H1 (cell line): ENCODE results near the gene TENT4B. TPM values are rescaled to one million over a fixed set of nuclear protein-coding genes. Genes with fewer than 3 reads are reported as not detected.

Source experiments
- CTCF ChIA-PET: fragments of 300-600 bp; sonication (Branson Sonifier 250); formaldehyde crosslinking; loops from one replicate; lab custom pipeline; 2021; ENCODE audit not compliant: partially characterized antibody; lab: Charles Lee
- POLR2A ChIA-PET: fragments of 300-600 bp; sonication (Branson Sonifier 250); formaldehyde crosslinking; loops from one replicate; lab custom pipeline; 2021; ENCODE audit warnings: inconsistent platforms; ENCODE audit not compliant: partially characterized antibody; lab: Charles Lee
- DNase-seq, 2 experiments: peaks; one replicate each; pipeline versions ENCODE4 v3.0.0 to v3.0.0-alpha.2; 2010 to 2022; ENCODE audit warnings: low spot score in 2 of 2, low read depth in 1 of 2, mixed read lengths in 1 of 2
- FAIRE-seq: peaks from 2 replicates; lab custom pipeline; 2011; peaks lifted over from hg19 to GRCh38; lab: Jason Lieb, UNC
- H2AFZ ChIP-seq: 2 replicates; pipeline ENCODE4 v1.8.1; 2012; ENCODE audit warnings: low read length, inconsistent platforms
- H2AK5ac ChIP-seq: 2 replicates; pipeline ENCODE4 v1.6.1; 2013; ENCODE audit warnings: low read depth, low read length
- H2BK120ac ChIP-seq: replicated peaks from 2 replicates; pipeline ENCODE3; 2013; ENCODE audit warnings: low read depth, low read length, inconsistent platforms
- H2BK12ac ChIP-seq: 2 replicates; pipeline ENCODE4 v1.6.1; 2013; ENCODE audit warnings: low read depth, low read length
- H2BK15ac ChIP-seq: 2 replicates; pipeline ENCODE4 v1.6.1; 2013; ENCODE audit warnings: low read length
- H2BK20ac ChIP-seq: 2 replicates; pipeline ENCODE4 v1.6.1; 2013; ENCODE audit warnings: low read length
- H2BK5ac ChIP-seq: 2 replicates; pipeline ENCODE4 v1.6.1; 2013; ENCODE audit warnings: low read depth, low read length
- H3K14ac ChIP-seq: 2 replicates; pipeline ENCODE4 v1.6.1; 2013; ENCODE audit warnings: inconsistent platforms; ENCODE audit not compliant: insufficient read length
- H3K18ac ChIP-seq: 2 replicates; pipeline ENCODE4 v1.6.1; 2013; ENCODE audit warnings: low read length; ENCODE audit errors: extremely low read depth
- H3K23ac ChIP-seq: 2 replicates; pipeline ENCODE4 v1.6.1; 2013; ENCODE audit warnings: inconsistent platforms; ENCODE audit not compliant: insufficient read length
- H3K23me2 ChIP-seq: 2 replicates; pipeline ENCODE4 v1.6.1; 2013; ENCODE audit warnings: low read depth, low read length
- H3K27ac ChIP-seq: 2 replicates; pipeline ENCODE4 v1.6.1; 2011; ENCODE audit warnings: low read depth, low read length, inconsistent platforms
- H3K27me3 ChIP-seq, 4 experiments: replicated peaks in 1 of 4; 1 replicate in 1 of 4; 2 replicates in 3 of 4; pipeline versions ENCODE4 v1.6.1 to v1.8.1; 2011 to 2013; ENCODE audit warnings: low read length in 3 of 4, mild to moderate bottlenecking in 3 of 4, inconsistent platforms in 2 of 4, mixed read lengths in 2 of 4, moderate library complexity in 1 of 4; ENCODE audit not compliant: control insufficient read depth in 3 of 4, insufficient read depth in 3 of 4; ENCODE audit errors: extremely low read depth in 1 of 4
- H3K36me3 ChIP-seq, 4 experiments: 2 replicates each; pipeline versions ENCODE4 v1.6.1 to v1.8.1; 2011 to 2013; ENCODE audit warnings: mild to moderate bottlenecking in 4 of 4, low read length in 3 of 4, moderate library complexity in 2 of 4, control low read depth in 1 of 4, inconsistent platforms in 1 of 4; ENCODE audit not compliant: insufficient read depth in 4 of 4, control insufficient read depth in 2 of 4
- H3K4ac ChIP-seq: replicated peaks from 2 replicates; pipeline ENCODE3; 2013; ENCODE audit warnings: low read length, low read depth, mixed read lengths, inconsistent platforms; ENCODE audit not compliant: insufficient read length
- H3K4me1 ChIP-seq, 4 experiments: replicated peaks in 1 of 4; 1 replicate in 1 of 4; 2 replicates in 3 of 4; pipeline versions ENCODE4 v1.6.1 to v1.8.1; 2011 to 2013; ENCODE audit warnings: low read length in 3 of 4, inconsistent platforms in 2 of 4, mixed read lengths in 1 of 4; ENCODE audit not compliant: insufficient read depth in 4 of 4, control insufficient read depth in 3 of 4
- H3K4me2 ChIP-seq, 2 experiments: 2 replicates each; pipeline versions ENCODE4 v1.6.1 to v1.8.1; 2011 to 2013; ENCODE audit warnings: low read depth in 2 of 2, low read length in 2 of 2, control low read depth in 1 of 2, inconsistent platforms in 1 of 2, mild to moderate bottlenecking in 1 of 2; ENCODE audit not compliant: insufficient read depth in 1 of 2
- H3K4me3 ChIP-seq, 4 experiments: fragments of 200-600, 300-600 bp in 1 of 4; sonication (generic), shearing (Covaris generic), sonication (Bioruptor Twin) in 1 of 4; 2 replicates each; pipeline versions ENCODE4 v1.5.1 to v1.8.1; 2011 to 2016; ENCODE audit warnings: low read length in 4 of 4, low read depth in 3 of 4, control low read depth in 2 of 4, inconsistent platforms in 2 of 4, mild to moderate bottlenecking in 2 of 4, mixed read lengths in 1 of 4, moderate library complexity in 1 of 4; ENCODE audit not compliant: insufficient read depth in 2 of 4; ENCODE audit errors: extremely low read depth in 1 of 4
- H3K56ac ChIP-seq: replicated peaks from 2 replicates; pipeline ENCODE3; 2013; ENCODE audit warnings: low read depth, mild to moderate bottlenecking, mixed read lengths, low read length, inconsistent platforms; ENCODE audit not compliant: insufficient read length
- H3K79me1 ChIP-seq: 2 replicates; pipeline ENCODE4 v1.6.1; 2013; ENCODE audit warnings: low read depth, low read length, control low read depth
- H3K79me2 ChIP-seq, 2 experiments: 2 replicates each; pipeline versions ENCODE4 v1.6.1 to v1.8.1; 2012 to 2013; ENCODE audit warnings: low read length in 2 of 2, mild to moderate bottlenecking in 2 of 2, inconsistent platforms in 1 of 2; ENCODE audit not compliant: insufficient read depth in 2 of 2, control insufficient read depth in 1 of 2
- H3K9ac ChIP-seq, 4 experiments: replicated peaks in 1 of 4; 1 replicate in 1 of 4; 2 replicates in 3 of 4; pipeline versions ENCODE4 v1.6.1 to v1.8.1; 2011 to 2013; ENCODE audit warnings: low read depth in 3 of 4, low read length in 3 of 4, control low read depth in 2 of 4, mild to moderate bottlenecking in 2 of 4, moderate library complexity in 2 of 4, inconsistent platforms in 1 of 4; ENCODE audit errors: extremely low read depth in 1 of 4
- H3K9me3 ChIP-seq, 2 experiments: 2 replicates each; pipeline versions ENCODE4 v1.6.1 to v1.8.1; 2012 to 2013; ENCODE audit warnings: mild to moderate bottlenecking in 2 of 2, moderate library complexity in 2 of 2, control low read depth in 1 of 2, inconsistent platforms in 1 of 2, low read depth in 1 of 2, low read length in 1 of 2, mixed read lengths in 1 of 2; ENCODE audit not compliant: insufficient read depth in 2 of 2
- H4K20me1 ChIP-seq, 2 experiments: replicated peaks in 1 of 2; 2 replicates each; pipeline versions ENCODE3 to v1.8.1; 2011 to 2013; ENCODE audit warnings: inconsistent platforms in 2 of 2, low read length in 2 of 2, mild to moderate bottlenecking in 1 of 2; ENCODE audit not compliant: insufficient read depth in 2 of 2, control insufficient read depth in 1 of 2
- H4K5ac ChIP-seq: 2 replicates; pipeline ENCODE4 v1.6.1; 2013; ENCODE audit warnings: low read length, low read depth, mixed read lengths, inconsistent platforms; ENCODE audit not compliant: insufficient read length
- H4K8ac ChIP-seq: 2 replicates; pipeline ENCODE4 v1.8.0; 2013; ENCODE audit warnings: mild to moderate bottlenecking, moderate library complexity, low read length, inconsistent platforms; ENCODE audit not compliant: insufficient read depth; ENCODE audit errors: extremely low read depth
- H4K91ac ChIP-seq: replicated peaks from 2 replicates; pipeline ENCODE3; 2013; ENCODE audit warnings: low read length, mixed read lengths, inconsistent platforms; ENCODE audit not compliant: insufficient read length
- ASH2L ChIP-seq: fragments of 200-600, 300-600 bp; sonication (generic); IDR thresholded peaks from one replicate; pipeline ENCODE4 v1.7.1; 2017; ENCODE audit warnings: low read length
- ATF2 ChIP-seq: IDR thresholded peaks from 2 replicates; pipeline ENCODE4 v1.6.1; 2012; ENCODE audit warnings: low read length, inconsistent platforms
- BCL11A ChIP-seq, 2 experiments: IDR thresholded peaks; one replicate each; pipeline ENCODE4 v1.6.1; 2011; ENCODE audit warnings: low read depth in 2 of 2, low read length in 2 of 2, mild to moderate bottlenecking in 2 of 2
- CREB1 ChIP-seq: IDR thresholded peaks from 2 replicates; pipeline ENCODE4 v1.6.1; 2012; ENCODE audit warnings: inconsistent platforms
- KDM4A ChIP-seq: IDR thresholded peaks from one replicate; pipeline ENCODE4 v1.7.1; 2012; ENCODE audit warnings: low read depth, mild to moderate bottlenecking, moderate library complexity, low read length, inconsistent platforms; ENCODE audit not compliant: severe bottlenecking
- MAFK ChIP-seq: IDR thresholded peaks from 2 replicates; pipeline ENCODE4 v1.6.1; 2012; ENCODE audit warnings: low read depth, mild to moderate bottlenecking, improper control_type of control experiment, low read length
- PHF8 ChIP-seq: fragments of 200-600 bp; sonication (generic); conservative IDR thresholded peaks from 2 replicates; pipeline ENCODE4 v1.7.1; 2012; ENCODE audit warnings: low read depth, mild to moderate bottlenecking, inconsistent platforms, low read length, moderate library complexity
- RBBP5 ChIP-seq: IDR thresholded peaks from 2 replicates; pipeline ENCODE4 v1.7.1; 2012; ENCODE audit warnings: low read depth, mild to moderate bottlenecking, inconsistent platforms, low read length, moderate library complexity, borderline replicate concordance
- SUZ12 ChIP-seq: fragments of 200-600 bp; sonication (generic); IDR thresholded peaks from 2 replicates; pipeline ENCODE4 v1.6.1; 2012; ENCODE audit warnings: mild to moderate bottlenecking, inconsistent platforms, low read length, moderate library complexity, mixed read lengths
- YY1 ChIP-seq: IDR thresholded peaks from 2 replicates; pipeline ENCODE4 v1.6.1; 2011; ENCODE audit warnings: low read depth, mild to moderate bottlenecking, low read length
- WGBS, 2 experiments: shearing (Covaris generic) in 1 of 2; methylation state at CpG; one replicate each; pipeline versions ENCODE4 v1.1.6 to v1.1.7; 2013 to 2015; ENCODE audit warnings: low lambda C conversion rate in 2 of 2, mixed read lengths in 2 of 2, inconsistent platforms in 1 of 2, low coverage in 1 of 2, missing lambda C conversion rate in 1 of 2; ENCODE audit not compliant: insufficient replicate concordance in 2 of 2, insufficient coverage in 1 of 2, insufficient read length in 1 of 2; ENCODE audit errors: extremely low coverage in 1 of 2, missing lambda C conversion rate in 1 of 2; 5-methylcytosine and 5-hydroxymethylcytosine counted together
- polyA plus RNA-seq, 7 experiments: library from polyadenylated mRNA; depleted of rRNA in 3 of 7; stranded (reverse) in 5 of 7; unstranded in 2 of 7; fragments of >200 nt in 5 of 7; fragments of 200-250 nt in 2 of 7; gene quantifications; 1 replicate in 5 of 7; 2 replicates in 1 of 7; 4 replicates in 1 of 7; pipeline versions ENCODE4 v1.2.1 to v1.2.3, GENCODE V29; 2011 to 2013; ENCODE audit warnings: missing spikeins in 2 of 7, mixed read lengths in 2 of 7
- total RNA-seq: library from RNA; stranded (reverse); fragmentation: NEBNext Ultra II Directional; extraction: Animal tissue kit (Norgen Biotek cat#: 25700); gene quantifications from 2 replicates; pipeline ENCODE4 v1.2.1, GENCODE V29; 2021

TENT4B gene
- total and polyA plus RNA-seq, 2 of the 8 experiments (the other 6 are each of a cell fraction or from before 2014, with no cell fraction given), result 4.2 to 15.7 TPM

DNA sequence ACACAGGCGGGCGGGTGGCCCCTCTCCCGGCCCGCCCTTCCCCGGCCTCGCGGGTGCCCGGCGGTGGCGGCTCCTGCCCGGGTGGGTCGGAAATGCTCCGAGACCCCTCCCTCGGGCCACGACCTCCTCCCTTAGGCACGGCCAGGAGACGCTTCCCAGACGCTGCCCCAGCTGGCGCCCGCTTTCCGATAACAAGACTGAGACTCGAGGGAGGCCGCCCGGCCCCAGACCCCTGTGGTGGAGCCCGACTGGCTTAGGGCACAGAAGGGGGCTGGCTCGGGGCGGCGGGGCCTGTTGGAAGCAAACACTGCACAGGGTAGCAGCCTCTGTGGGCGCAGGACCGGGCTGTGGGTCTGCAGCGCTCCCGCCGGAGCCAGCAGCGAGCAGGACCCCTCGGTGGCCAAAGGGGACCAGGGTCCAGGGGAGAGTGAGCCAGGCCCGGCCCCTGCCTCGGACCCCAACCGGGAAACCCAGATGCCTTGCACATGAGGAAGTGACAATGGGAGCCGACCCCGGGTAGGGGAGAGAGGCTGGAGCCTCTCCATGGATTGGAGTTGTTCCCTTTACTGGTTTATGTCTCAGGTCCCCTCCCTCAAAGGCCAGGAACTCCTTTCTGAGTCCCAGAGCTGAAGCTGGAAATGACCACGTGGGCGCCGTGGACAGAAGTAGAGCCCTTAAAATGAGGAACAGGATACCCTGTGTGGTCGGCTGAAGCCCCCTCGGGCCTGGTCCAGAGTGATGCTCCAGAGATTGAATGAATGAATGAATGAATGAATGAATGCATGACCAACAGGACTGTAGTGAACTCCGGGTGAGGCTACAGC lies 93.4 kb downstream of the TENT4B start:
- 20% methylated on average over 35 of the region's 46 CpGs; no CpG with 5 or more reads in 1 of the 2 experiments for WGBS, 2 experiments
- DNase-seq (peak in 1 of 2 experiments; percentile 68), FAIRE-seq (no peak)
- Histone ChIP-seq H3K79me2 (no peaks in the 10 kb centered on the region), H2AK5ac (no peak overlapping the region), H3K4me2 (peak overlapping the region; percentile 60 to 80), H3K27ac (no peak overlapping the region), H3K23ac (no peak overlapping the region), H4K20me1 (no peaks in the 10 kb centered on the region), H4K5ac (no peak overlapping the region), H2BK15ac (peak overlapping the region; percentile 29; the same call in 1 of the 2 replicates), H3K56ac (no peak overlapping the region), H2BK5ac (no peak overlapping the region), H3K27me3 (peaks cover 0 to 24% (median 14%) of the 10 kb centered on the region in 4 experiments; a peak in 6 of 7 replicates), H3K4me1 (peaks cover 0 to 22% (median 6%) of the 10 kb centered on the region in 4 experiments; a peak in 5 of 7 replicates), H3K9ac (no peak overlapping the region), H4K8ac (peak overlapping the region; percentile 66; the same call in 1 of the 2 replicates), H2BK120ac (no peak overlapping the region), H4K91ac (no peak overlapping the region), H3K18ac (peak overlapping the region; percentile 60), H2AFZ (peak overlapping the region; percentile 46; the same call in 1 of the 2 replicates), H3K4me3 (peak overlapping the region; percentile 43 to 72 (median 48)), H3K9me3 (no peaks in the 10 kb centered on the region), H2BK20ac (no peak overlapping the region), H3K23me2 (peaks cover 5% of the 10 kb centered on the region; the same call in 1 of the 2 replicates), H2BK12ac (no peak overlapping the region), H3K14ac (no peak overlapping the region), H3K4ac (no peak overlapping the region), H3K79me1 (no peaks in the 10 kb centered on the region), H3K36me3 (no peaks in the 10 kb centered on the region)
- CTCF ChIA-PET, result interaction anchor here (0.6 to 2.2 kb wide), 3 partner anchors 11 to 192 kb away, joined by 3 to 6 read pairs (median 5); no protein-coding TSS in a partner anchor
- POLR2A ChIA-PET, result interaction anchor here (1.0 to 1.5 kb wide), 3 partner anchors 8 to 59 kb away, joined by 3 to 4 read pairs (median 4); no protein-coding TSS in a partner anchor
- TF ChIP-seq KDM4A (peak; percentile 60), ATF2 (no peak), ASH2L (peak; percentile 29), YY1 (no peak), PHF8 (no peak), RBBP5 (peak; percentile 29; the same call in 1 of the 2 replicates), MAFK (no peak), SUZ12 (0 out of 2 replicates have a peak, but pooled peaks have one; percentile 22), BCL11A (IDR thresholded peaks at IDR 0.05; ENCODE audit: low read depth in 2 of 2, low read length in 2 of 2) (no peak), CREB1 (no peak)
